ENCODE measurements around the gene BORCS6. TPM values are rescaled to one million over a fixed set of nuclear protein-coding genes. Genes with fewer than 3 reads are reported as not detected.

The BORCS6 gene
- total and polyA plus RNA-seq, 9 of the 15 experiments (the other 6 are each of a cell fraction or from before 2014, with no cell fraction given) = 0.01 to 7.4 (median 2.3) TPM

- TF ChIP-seq GTF2B (IDR thresholded peaks at IDR 0.05; ENCODE audit: extremely low read depth, insufficient read length) (no peak), BRF1 (IDR thresholded peaks at IDR 0.05; ENCODE audit: borderline replicate concordance, extremely low read depth, insufficient read length) (no peak), ZNF589 (CRISPR knock-in tag; IDR thresholded peaks at IDR 0.05; ENCODE audit: low read depth) (no peak), ZNF384 (IDR thresholded peaks at IDR 0.05; ENCODE audit: low read depth, low read length) (no peak), NCOR1 (IDR thresholded peaks at IDR 0.05) (no peak), CBX3 (IDR thresholded peaks at IDR 0.05; ENCODE audit: borderline replicate concordance in 1 of 2, low read length in 2 of 2) (no peak), TEAD1 (CRISPR knock-in tag; IDR thresholded peaks at IDR 0.05) (no peak), NR0B1 (IDR thresholded peaks at IDR 0.05; ENCODE audit: partially characterized antibody) (no peak), ZBTB26 (CRISPR knock-in tag; IDR thresholded peaks at IDR 0.05) (no peak)
- TF ChIP-seq, protein P1, sequence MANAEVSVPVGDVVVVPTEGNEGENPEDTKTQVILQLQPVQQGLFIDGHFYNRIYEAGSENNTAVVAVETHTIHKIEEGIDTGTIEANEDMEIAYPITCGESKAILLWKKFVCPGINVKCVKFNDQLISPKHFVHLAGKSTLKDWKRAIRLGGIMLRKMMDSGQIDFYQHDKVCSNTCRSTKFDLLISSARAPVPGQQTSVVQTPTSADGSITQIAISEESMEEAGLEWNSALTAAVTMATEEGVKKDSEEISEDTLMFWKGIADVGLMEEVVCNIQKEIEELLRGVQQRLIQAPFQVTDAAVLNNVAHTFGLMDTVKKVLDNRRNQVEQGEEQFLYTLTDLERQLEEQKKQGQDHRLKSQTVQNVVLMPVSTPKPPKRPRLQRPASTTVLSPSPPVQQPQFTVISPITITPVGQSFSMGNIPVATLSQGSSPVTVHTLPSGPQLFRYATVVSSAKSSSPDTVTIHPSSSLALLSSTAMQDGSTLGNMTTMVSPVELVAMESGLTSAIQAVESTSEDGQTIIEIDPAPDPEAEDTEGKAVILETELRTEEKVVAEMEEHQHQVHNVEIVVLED (CRISPR knock-in tag; IDR thresholded peaks at IDR 0.05) = no peak
- TF ChIP-seq, protein P2, sequence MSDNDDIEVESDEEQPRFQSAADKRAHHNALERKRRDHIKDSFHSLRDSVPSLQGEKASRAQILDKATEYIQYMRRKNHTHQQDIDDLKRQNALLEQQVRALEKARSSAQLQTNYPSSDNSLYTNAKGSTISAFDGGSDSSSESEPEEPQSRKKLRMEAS (CRISPR knock-in tag; IDR thresholded peaks at IDR 0.05) = no peak
- Histone ChIP-seq H3K9ac (ENCODE audit: insufficient read depth in 1 of 2, low read depth in 2 of 2, low read length in 2 of 2) (no peak overlapping the region), H3K27me3 (ENCODE audit: control insufficient read depth in 2 of 2, insufficient read depth in 2 of 2, low read length in 2 of 2) (no peaks in the 10 kb centered on the region), H3K9me3 (replicated peaks; ENCODE audit: control insufficient read depth, insufficient read depth, low read depth, low read length) (no peaks in the 10 kb centered on the region), H3K4me1 (replicated peaks in 1 of 2; ENCODE audit: control insufficient read depth in 2 of 2, insufficient read depth in 2 of 2, low read length in 2 of 2) (peaks cover 0 to 22% of the 10 kb centered on the region in 2 experiments; a peak in 3 of 5 replicates), H3K36me3 (ENCODE audit: control insufficient read depth, insufficient read depth, low read length) (peaks cover 76% of the 10 kb centered on the region; the same call in 2 of the 3 replicates), H3K4me3 (no peak overlapping the region), H3K27ac (ENCODE audit: extremely low read depth, low read depth, low read length) (no peak overlapping the region), H3K9me1 (ENCODE audit: control insufficient read depth, insufficient read depth, low read length) (no peaks in the 10 kb centered on the region), H4K20me1 (replicated peaks; ENCODE audit: control insufficient read depth, insufficient read depth, low read length) (no peaks in the 10 kb centered on the region), H2AFZ (ENCODE audit: low read depth, low read length) (no peak overlapping the region), H3K79me2 (ENCODE audit: control insufficient read depth, insufficient read depth, low read length) (no peaks in the 10 kb centered on the region), H3K4me2 (ENCODE audit: insufficient read depth, low read length) (no peak overlapping the region)
- in situ Hi-C loops (cut with MboI) (no loop called here), intact Hi-C loops (cut with micrococcal nuclease) (no loop called here)
- DNase-seq (ENCODE audit: extremely low read depth in 1 of 4, low spot score in 3 of 4) (no peak), FAIRE-seq (no peak), ATAC-seq (no peak)
- no TSS peak for BruUV-seq (replicated peaks)
- 97% methylated on average over 9 of the region's 15 CpGs for WGBS (ENCODE audit: insufficient coverage, low coverage, missing lambda C conversion rate)
- POLR2A ChIA-PET = interaction anchor here (0.5 to 1.4 kb wide), 5 partner anchors 14 to 338 kb away, joined by 3 to 5 read pairs (median 3); no protein-coding TSS in a partner anchor
- CTCF ChIA-PET (ENCODE audit: low intra/inter-chr PET ratio) = no interaction called here
Observed at GRCh38 chr17:8144401-8145231, 45.4 kb downstream of the BORCS6 start.
